Ascending aorta (tissue), 2 donors: ENCODE data around the gene MYO1E. TPM values are rescaled to one million over a fixed set of nuclear protein-coding genes. Genes with fewer than 3 reads are reported as not detected.

Source experiments
- DNase-seq, 2 donors: peaks; one replicate each; pipeline ENCODE4 v3.0.0-alpha.2; 2019; ENCODE audit warnings: low spot score in 2 of 2
- H3K27ac ChIP-seq, 2 donors: fragments of 200-600 bp; sonication (generic); one replicate each; pipeline ENCODE4 v1.5.1; 2016 to 2017; ENCODE audit warnings: mild to moderate bottlenecking in 1 of 2
- H3K27me3 ChIP-seq: fragments of 200-600 bp; sonication (generic); one replicate; pipeline ENCODE4 v1.5.1; 2017
- H3K36me3 ChIP-seq, 2 donors: fragments of 200-600 bp; sonication (generic); one replicate each; pipeline ENCODE4 v1.5.1; 2016
- H3K4me1 ChIP-seq, 2 donors: fragments of 200-600 bp; sonication (generic); one replicate each; pipeline ENCODE4 v1.5.1; 2016 to 2017; ENCODE audit warnings: mild to moderate bottlenecking in 1 of 2
- H3K4me3 ChIP-seq, 2 donors: fragments of 200-600 bp; sonication (generic); one replicate each; pipeline ENCODE4 v1.5.1; 2016 to 2017; ENCODE audit warnings: mild to moderate bottlenecking in 1 of 2
- H3K9me3 ChIP-seq, 2 donors: fragments of 200-600 bp; sonication (generic); one replicate each; pipeline ENCODE4 v1.5.1; 2016
- intact Hi-C: fragments of 100-400 bp; cut with DNase I; formaldehyde crosslinking; loops from one replicate; pipeline ENCODE4 v1.15.1; 2023
- total RNA-seq: library from RNA; depleted of rRNA; stranded (reverse); fragments of >200 nt; gene quantifications from one replicate; pipeline ENCODE4 v1.1.0, GENCODE V29; 2016
- TF ChIP-seq, protein P1 (sequence below), 3 experiments: fragments of 200-600 bp in 2 of 3; fragments of 450-650 bp in 1 of 3; sonication (generic) in 2 of 3; IDR thresholded peaks; one replicate each; pipeline ENCODE4 v1.5.1; 2016 to 2019; ENCODE audit warnings: antibody characterized with exemption in 3 of 3, mild to moderate bottlenecking in 1 of 3, moderate library complexity in 1 of 3

MYO1E gene
- total RNA-seq, 1 donor from 2014 or later, result 48.0 TPM

- Histone ChIP-seq H3K27me3 (no peaks in the 10 kb centered on the region), H3K27ac (no peak overlapping the region)
- TF ChIP-seq, protein P1, sequence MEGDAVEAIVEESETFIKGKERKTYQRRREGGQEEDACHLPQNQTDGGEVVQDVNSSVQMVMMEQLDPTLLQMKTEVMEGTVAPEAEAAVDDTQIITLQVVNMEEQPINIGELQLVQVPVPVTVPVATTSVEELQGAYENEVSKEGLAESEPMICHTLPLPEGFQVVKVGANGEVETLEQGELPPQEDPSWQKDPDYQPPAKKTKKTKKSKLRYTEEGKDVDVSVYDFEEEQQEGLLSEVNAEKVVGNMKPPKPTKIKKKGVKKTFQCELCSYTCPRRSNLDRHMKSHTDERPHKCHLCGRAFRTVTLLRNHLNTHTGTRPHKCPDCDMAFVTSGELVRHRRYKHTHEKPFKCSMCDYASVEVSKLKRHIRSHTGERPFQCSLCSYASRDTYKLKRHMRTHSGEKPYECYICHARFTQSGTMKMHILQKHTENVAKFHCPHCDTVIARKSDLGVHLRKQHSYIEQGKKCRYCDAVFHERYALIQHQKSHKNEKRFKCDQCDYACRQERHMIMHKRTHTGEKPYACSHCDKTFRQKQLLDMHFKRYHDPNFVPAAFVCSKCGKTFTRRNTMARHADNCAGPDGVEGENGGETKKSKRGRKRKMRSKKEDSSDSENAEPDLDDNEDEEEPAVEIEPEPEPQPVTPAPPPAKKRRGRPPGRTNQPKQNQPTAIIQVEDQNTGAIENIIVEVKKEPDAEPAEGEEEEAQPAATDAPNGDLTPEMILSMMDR (IDR thresholded peaks at IDR 0.05), result no peak
Observed at GRCh38 chr15:59335207-59335786, 37.4 kb downstream of the MYO1E start.

GRCh38 chr15:59334076-59334415 lies 38.6 kb downstream of the MYO1E start:
- Histone ChIP-seq H3K27ac (no peak overlapping the region), H3K27me3 (no peaks in the 10 kb centered on the region), H3K4me1 (peaks cover 5 to 12% of the 10 kb centered on the region in 2 donors), H3K36me3 (no peaks in the 10 kb centered on the region), H3K9me3 (no peaks in the 10 kb centered on the region), H3K4me3 (no peak overlapping the region)
- no peak for DNase-seq
- TF ChIP-seq, protein P1 (IDR thresholded peaks at IDR 0.05), result no peak
- intact Hi-C loops, result no loop called here

More at GRCh38 chr15:59335207-59335786, 37.4 kb downstream of the MYO1E start:
- H3K36me3 ChIP-seq, result no peaks in the 10 kb centered on the region
- peaks cover 5 to 16% of the 10 kb centered on the region in 2 donors for H3K4me1 ChIP-seq
- intact Hi-C loops, result no loop called here
- no peak overlapping the region for H3K4me3 ChIP-seq
- no peak for DNase-seq
- no peaks in the 10 kb centered on the region for H3K9me3 ChIP-seq

- intact Hi-C loops, result no loop called here
- Histone ChIP-seq H3K4me1 (peaks cover 5 to 13% of the 10 kb centered on the region in 2 donors), H3K27me3 (no peaks in the 10 kb centered on the region), H3K27ac (no peak overlapping the region), H3K36me3 (no peaks in the 10 kb centered on the region), H3K4me3 (no peak overlapping the region), H3K9me3 (no peaks in the 10 kb centered on the region)
- TF ChIP-seq, protein P1 (IDR thresholded peaks at IDR 0.05), result no peak
- no peak for DNase-seq
Observed at GRCh38 chr15:59333401-59334075, 39.1 kb downstream of the MYO1E start.

DNA sequence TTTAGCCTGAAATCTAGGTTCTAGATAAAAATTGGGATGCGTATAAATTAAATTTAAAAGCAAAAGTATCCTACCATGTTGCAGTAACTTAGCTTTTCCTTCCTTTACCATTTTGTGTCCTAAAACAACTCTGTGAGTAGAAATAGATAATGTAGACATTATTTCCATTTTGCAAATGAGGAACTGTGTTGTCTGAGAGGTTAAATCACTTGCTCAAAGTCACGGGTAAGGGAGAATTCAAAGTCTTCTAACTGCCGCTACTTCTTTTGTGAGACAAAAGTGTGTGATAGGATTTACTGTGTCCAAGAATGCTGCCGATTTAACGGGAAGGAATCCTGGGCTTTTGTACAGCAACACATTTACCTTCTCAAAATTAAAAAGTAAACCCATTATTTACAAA lies 40.7 kb downstream of the MYO1E start:
- intact Hi-C loops, result no loop called here
- TF ChIP-seq, protein P1 (IDR thresholded peaks at IDR 0.05), result no peak
- H3K9me3 ChIP-seq, result no peaks in the 10 kb centered on the region
- H3K36me3 ChIP-seq, result no peaks in the 10 kb centered on the region
- H3K27me3 ChIP-seq, result no peaks in the 10 kb centered on the region
- no peak overlapping the region for H3K4me3 ChIP-seq
- no peak for DNase-seq
- no peak overlapping the region for H3K27ac ChIP-seq
- peaks cover 8 to 19% of the 10 kb centered on the region in 2 donors for H3K4me1 ChIP-seq

DNA sequence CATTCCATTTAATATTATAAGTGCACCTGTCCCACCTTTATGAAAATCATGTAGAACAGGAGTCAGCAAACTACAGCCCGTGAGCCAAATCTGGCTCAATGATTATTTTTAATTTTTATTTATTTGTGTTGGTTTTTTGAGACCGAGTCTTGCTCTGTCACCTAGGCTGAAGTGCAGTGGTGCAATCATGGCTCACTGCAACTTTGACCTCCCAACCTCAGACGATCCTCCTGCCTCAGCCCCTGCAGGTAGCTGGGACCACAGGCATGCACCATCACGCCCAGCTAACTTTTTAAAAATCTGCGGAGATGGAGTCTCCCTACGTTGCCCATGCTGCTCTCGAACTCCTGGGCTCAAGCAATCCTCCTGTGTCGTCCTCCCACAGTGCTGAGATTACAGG lies 42.0 kb downstream of the MYO1E start:
- intact Hi-C loops, result no loop called here
- Histone ChIP-seq H3K4me1 (peaks cover 8 to 19% of the 10 kb centered on the region in 2 donors), H3K36me3 (no peaks in the 10 kb centered on the region), H3K9me3 (no peaks in the 10 kb centered on the region), H3K27me3 (no peaks in the 10 kb centered on the region), H3K27ac (no peak overlapping the region), H3K4me3 (no peak overlapping the region)
- no peak for DNase-seq
- TF ChIP-seq, protein P1 (IDR thresholded peaks at IDR 0.05), result no peak
